HepG2 (cell line): ENCODE results near the gene ATE1. TPM values are rescaled to one million over a fixed set of nuclear protein-coding genes. Genes with fewer than 3 reads are reported as not detected.
A peak's percentile ranks its signal among the peaks of the same experiment; 100 is the strongest.

Source experiments
- ATF6 ChIP-seq: sonication (generic); formaldehyde crosslinking; conservative IDR thresholded peaks from 2 replicates; pipeline ENCODE4 v1.4.0; 2020; ENCODE audit warnings: missing genetic modification reagents
- E2F1 ChIP-seq: sonication (generic); formaldehyde crosslinking; IDR thresholded peaks from 2 replicates; pipeline ENCODE4 v1.5.0; 2020; ENCODE audit warnings: missing genetic modification reagents
- FOSL2 ChIP-seq: sonication (generic); formaldehyde crosslinking; IDR thresholded peaks from 2 replicates; pipeline ENCODE4 v1.4.0; 2020; ENCODE audit warnings: missing genetic modification reagents
- HDAC1 ChIP-seq: sonication (generic); formaldehyde crosslinking; IDR thresholded peaks from 2 replicates; pipeline ENCODE4 v1.5.1; 2020; ENCODE audit warnings: mild to moderate bottlenecking, missing genetic modification reagents
- JARID2 ChIP-seq: sonication (generic); formaldehyde crosslinking; IDR thresholded peaks from 2 replicates; pipeline ENCODE4 v1.8.1; 2023; ENCODE audit warnings: missing genetic modification reagents, inconsistent platforms; ENCODE audit not compliant: insufficient replicate concordance
- NFE2L1 ChIP-seq: sonication (generic); formaldehyde crosslinking; IDR thresholded peaks from 2 replicates; pipeline ENCODE4 v1.4.0; 2020; ENCODE audit warnings: missing genetic modification reagents, mild to moderate bottlenecking, borderline replicate concordance
- SMYD3 ChIP-seq: sonication (generic); formaldehyde crosslinking; IDR thresholded peaks from 2 replicates; pipeline ENCODE4 v1.8.1; 2023; ENCODE audit warnings: mild to moderate bottlenecking, missing genetic modification reagents
- STAG1 ChIP-seq: sonication (generic); formaldehyde crosslinking; IDR thresholded peaks from 2 replicates; pipeline ENCODE4 v1.4.0; 2020; ENCODE audit warnings: missing genetic modification reagents
- TFE3 ChIP-seq: IDR thresholded peaks from 2 replicates; pipeline ENCODE4 v1.6.1; 2016
- THAP9 ChIP-seq: sonication (generic); formaldehyde crosslinking; IDR thresholded peaks from 2 replicates; pipeline ENCODE4; 2020; ENCODE audit warnings: missing genetic modification reagents, mild to moderate bottlenecking, borderline replicate concordance
- TRAFD1 ChIP-seq: sonication (generic); formaldehyde crosslinking; IDR thresholded peaks from 2 replicates; pipeline ENCODE4 v1.5.1; 2020; ENCODE audit warnings: missing genetic modification reagents, mild to moderate bottlenecking, borderline replicate concordance
- ZBTB8A ChIP-seq: sonication (generic); formaldehyde crosslinking; IDR thresholded peaks from 2 replicates; pipeline ENCODE4 v1.4.0; 2020; ENCODE audit warnings: mild to moderate bottlenecking, low read depth, missing genetic modification reagents, borderline replicate concordance
- ZNF101 ChIP-seq: sonication (generic); formaldehyde crosslinking; IDR thresholded peaks from 2 replicates; pipeline ENCODE4 v1.4.0; 2020; ENCODE audit warnings: mild to moderate bottlenecking, low read depth, missing genetic modification reagents, borderline replicate concordance
- ZNF296 ChIP-seq: sonication (generic); formaldehyde crosslinking; conservative IDR thresholded peaks from 2 replicates; pipeline ENCODE4 v1.5.0; 2020; ENCODE audit warnings: mild to moderate bottlenecking, missing genetic modification reagents
- ZNF333 ChIP-seq: sonication (generic); formaldehyde crosslinking; IDR thresholded peaks from 2 replicates; pipeline ENCODE4 v1.4.0; 2020; ENCODE audit warnings: mild to moderate bottlenecking, missing genetic modification reagents, borderline replicate concordance
- ZNF678 ChIP-seq: sonication (generic); formaldehyde crosslinking; IDR thresholded peaks from 2 replicates; pipeline ENCODE4 v1.4.0; 2020; ENCODE audit warnings: mild to moderate bottlenecking, missing genetic modification reagents
- ZNF704 ChIP-seq: sonication (generic); formaldehyde crosslinking; IDR thresholded peaks from 2 replicates; pipeline ENCODE4 v1.8.1; 2023; ENCODE audit warnings: mild to moderate bottlenecking, inconsistent platforms, moderate library complexity, missing genetic modification reagents, borderline replicate concordance
- ZNF883 ChIP-seq: sonication (generic); formaldehyde crosslinking; IDR thresholded peaks from 2 replicates; pipeline ENCODE4 v1.5.1; 2020; ENCODE audit warnings: mild to moderate bottlenecking, missing genetic modification reagents; ENCODE audit errors: not compliant biosample characterization
- polyA plus RNA-seq, 8 experiments: library from polyadenylated mRNA; depleted of rRNA in 3 of 8; stranded (reverse) in 7 of 8; unstranded in 1 of 8; fragments of >200 nt; fragmentation: Illumina TruSeq in 4 of 8; extraction: Trizol in 4 of 8; gene quantifications; 2 replicates each; pipeline versions ENCODE4 v1.2.1 to v1.2.3, GENCODE V29; 2011 to 2016; ENCODE audit warnings: low read depth in 4 of 8, missing spikeins in 1 of 8, mixed read lengths in 1 of 8; ENCODE audit not compliant: insufficient read depth in 1 of 8
- total RNA-seq, 5 experiments: library from RNA; depleted of rRNA; stranded (reverse); fragments of >200 nt; fragmentation: Illumina TruSeq; extraction: Trizol; gene quantifications; 2 replicates each; pipeline ENCODE4 v1.2.3, GENCODE V29; 2016; ENCODE audit warnings: low read depth in 1 of 5

The ATE1 gene
- total and polyA plus RNA-seq, 2 of the 13 experiments (the other 11 are each of a cell fraction or from before 2014, with no cell fraction given), result 17.5 to 42.2 TPM

GRCh38 chr10:121854809-121855445 lies 72.9 kb downstream of the ATE1 start (continued):
- TF ChIP-seq ZBTB8A (no peak), E2F1 (CRISPR knock-in tag) (no peak), TFE3 (no peak), NFE2L1 (CRISPR knock-in tag) (no peak), ATF6 (0 out of 2 replicates have a peak, but pooled peaks have one; percentile 61), JARID2 (CRISPR knock-in tag) (no peak), SMYD3 (CRISPR knock-in tag) (no peak), HDAC1 (CRISPR knock-in tag) (peak; percentile 94), ZNF883 (no peak), THAP9 (CRISPR knock-in tag) (no peak), ZNF296 (CRISPR knock-in tag) (no peak), ZNF704 (CRISPR knock-in tag) (no peak), ZNF101 (CRISPR knock-in tag) (no peak), TRAFD1 (CRISPR knock-in tag) (no peak), FOSL2 (CRISPR knock-in tag) (peak; percentile 67), ZNF678 (CRISPR knock-in tag) (no peak), ZNF333 (CRISPR knock-in tag) (no peak), STAG1 (no peak; the same call in 1 of the 2 replicates)
